Activated T-helper 1 cell treated with anti-CD3 and anti-CD28 coated beads, Interleukin-2, amount 50 U/mL, for 16 hours (primary cell): ENCODE measurements around the gene AAK1.
"Not testable (repeated sequence)": the region's sequence is repeated elsewhere in the genome, so short reads cannot be mapped to it uniquely, and the experiment has no call there.

Source experiments
- DNase-seq, 2 donors: peaks; one replicate each; pipeline ENCODE4 v3.0.0-alpha.2; 2020; ENCODE audit warnings: low read depth in 1 of 2, low spot score in 1 of 2

The AAK1 gene

DNA sequence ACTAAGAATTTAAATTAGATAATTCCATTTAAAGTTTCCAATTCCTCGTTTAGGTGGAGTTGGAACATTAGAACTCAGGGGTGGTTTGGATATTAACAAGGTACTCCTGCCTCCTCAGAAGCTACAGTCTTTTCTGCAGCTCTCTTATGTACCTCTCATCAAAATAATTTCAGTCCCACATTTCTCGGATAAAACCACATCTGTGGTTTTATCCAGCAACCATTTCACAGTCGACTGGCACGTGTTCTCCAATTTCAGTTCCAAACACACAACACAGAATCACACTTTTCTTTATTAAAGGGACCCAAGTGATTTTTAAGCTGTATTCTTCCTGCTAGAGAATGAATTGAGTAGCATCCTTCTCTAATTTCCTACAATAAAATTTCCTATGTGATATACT, 183.6 kb downstream of the AAK1 start:
- no peak for DNase-seq

DNA sequence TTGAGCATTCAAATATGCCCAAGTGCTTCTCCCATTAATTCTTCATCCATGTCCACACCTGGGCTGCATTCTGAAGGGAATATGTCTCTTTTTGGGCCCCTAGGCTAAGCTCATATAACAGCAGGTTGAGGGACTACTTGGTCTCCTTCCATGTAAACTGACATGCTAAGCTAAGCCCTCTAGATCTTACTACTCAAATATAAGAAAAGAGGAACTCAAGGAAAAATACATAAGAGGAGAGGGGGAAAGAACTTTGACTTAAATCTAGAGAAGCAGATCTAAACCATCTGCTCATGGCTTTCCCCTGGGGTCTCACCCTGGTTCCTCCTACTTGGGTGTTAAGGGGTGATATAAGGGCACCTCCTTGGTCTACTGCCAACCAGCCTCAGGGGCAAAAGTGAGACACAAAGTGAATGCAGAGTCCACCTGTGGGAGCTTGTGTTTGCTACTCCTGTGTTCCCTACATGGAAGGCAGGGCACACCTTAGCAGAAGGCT, 186.5 kb downstream of the AAK1 start:
- no peak for DNase-seq

DNA sequence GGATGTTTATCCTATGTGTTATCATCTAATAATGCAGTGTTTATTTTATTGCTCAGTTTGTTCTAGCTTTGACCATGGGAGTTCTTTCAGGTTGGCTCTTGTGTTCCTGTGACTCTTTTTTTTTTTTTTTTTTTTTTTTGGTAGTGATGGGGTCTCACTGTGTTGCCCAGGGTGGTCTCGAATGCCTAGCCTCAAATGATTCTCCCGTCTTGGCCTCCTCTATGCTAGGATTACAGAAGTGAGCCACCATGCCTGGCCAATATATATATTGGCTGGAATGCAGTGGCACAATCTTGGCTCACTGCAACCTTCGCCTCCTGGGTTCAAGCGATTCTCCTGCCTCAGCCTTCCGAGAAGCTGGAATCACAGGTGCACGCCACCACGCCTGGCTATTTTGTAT, 187.4 kb downstream of the AAK1 start:
- no peak for DNase-seq

DNA sequence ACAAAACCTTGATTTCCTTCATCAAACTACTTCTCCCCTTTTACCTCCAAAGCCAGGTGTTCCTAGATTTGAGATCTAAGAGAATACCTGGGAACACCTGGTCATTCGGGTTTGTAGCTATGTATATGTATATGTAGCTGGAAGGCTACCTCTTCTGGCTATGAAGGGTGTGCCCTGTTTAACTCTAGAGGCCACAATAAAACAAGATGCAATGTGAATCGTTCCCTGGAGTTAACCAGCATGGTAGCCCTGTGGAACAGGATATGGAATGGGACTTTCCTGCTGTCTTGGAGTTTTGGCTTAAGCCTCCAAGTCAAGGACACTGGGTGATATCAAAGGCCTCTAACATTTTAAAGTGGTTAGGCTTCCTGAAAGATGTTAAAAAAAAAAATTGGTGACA, 188.6 kb downstream of the AAK1 start:
- no peak for DNase-seq

DNA sequence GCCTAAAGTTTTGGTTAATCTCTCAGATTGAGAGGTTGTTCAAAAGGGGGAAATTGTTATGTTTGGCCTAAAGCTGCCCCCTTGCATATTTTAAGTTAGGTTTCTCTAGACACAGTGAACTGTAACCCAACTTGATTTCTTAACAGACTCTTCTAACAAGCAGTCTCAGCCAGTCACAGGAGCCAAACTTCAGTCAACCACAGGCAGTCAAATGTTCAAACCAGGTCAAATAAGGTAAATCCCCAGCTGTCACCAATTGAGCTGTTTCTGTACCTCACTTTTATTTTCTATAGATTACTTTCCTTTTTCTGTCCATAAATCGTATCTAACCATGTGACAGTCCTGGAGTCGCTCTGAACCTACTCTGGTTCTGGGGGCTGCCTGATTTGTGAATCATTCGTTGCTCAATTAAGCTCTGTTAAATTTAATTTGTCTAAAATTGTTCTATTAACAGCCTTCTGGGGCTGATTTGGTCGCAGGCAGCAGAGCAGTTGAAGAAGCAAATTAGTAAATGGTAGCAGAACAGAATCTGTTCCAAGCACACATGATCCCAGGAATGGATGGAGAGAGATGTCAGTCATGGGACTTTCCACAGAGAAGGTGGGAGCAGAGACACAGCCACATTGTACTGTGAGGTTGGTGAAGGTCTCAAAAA, 189.9 kb downstream of the AAK1 start:
- DNase-seq = no peak

DNA sequence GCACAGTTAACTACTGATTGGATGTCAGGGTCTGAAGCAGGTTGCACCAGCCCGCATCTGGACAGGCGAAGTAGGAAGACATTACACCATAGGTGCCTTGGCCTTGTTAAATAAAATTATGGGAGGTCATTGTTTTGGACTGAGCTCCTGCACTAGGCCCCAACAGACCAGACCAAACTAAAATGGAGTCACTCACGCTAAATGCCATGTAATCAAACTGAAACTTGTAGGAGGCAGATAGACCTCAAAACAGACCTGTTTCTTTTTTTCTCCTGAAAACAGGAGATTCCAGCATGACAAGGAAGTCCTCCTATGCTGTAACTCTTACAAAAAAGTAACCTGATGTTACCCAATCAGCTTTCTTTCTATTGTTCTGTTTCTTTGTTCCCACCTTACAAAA, 190.9 kb downstream of the AAK1 start:
- DNase-seq = no peak

DNA sequence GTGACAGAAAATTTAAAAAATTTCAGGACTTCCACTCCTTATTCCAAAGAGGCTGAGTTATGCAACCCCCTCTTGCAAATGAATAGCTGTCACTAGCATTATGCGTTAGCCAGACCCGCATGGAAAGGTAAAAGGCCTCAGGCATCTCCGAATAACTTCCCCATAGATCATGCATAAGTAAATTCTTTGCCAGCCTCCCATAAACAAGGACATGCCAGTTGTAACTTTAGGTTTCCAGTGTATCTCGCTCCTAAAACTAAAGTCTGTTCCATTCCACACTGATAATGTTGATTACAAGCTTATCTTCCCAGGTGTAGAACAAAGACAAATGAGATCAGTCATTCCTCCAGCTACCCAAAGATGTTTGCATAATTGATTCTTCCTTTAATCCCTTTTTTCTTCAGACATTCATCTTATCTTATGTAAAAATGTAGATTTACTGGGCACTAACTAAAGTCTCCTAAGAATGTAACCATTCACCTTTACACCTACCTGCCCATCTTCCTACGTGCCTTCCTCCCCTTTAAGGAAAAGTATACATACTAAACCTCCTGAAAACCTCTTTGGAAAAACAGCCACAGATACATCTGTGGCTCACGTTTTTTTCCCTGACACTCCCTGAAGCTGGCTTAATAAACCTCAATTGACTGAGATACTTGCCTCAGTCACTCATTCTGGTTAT, 192.7 kb downstream of the AAK1 start:
- no peak for DNase-seq

DNA sequence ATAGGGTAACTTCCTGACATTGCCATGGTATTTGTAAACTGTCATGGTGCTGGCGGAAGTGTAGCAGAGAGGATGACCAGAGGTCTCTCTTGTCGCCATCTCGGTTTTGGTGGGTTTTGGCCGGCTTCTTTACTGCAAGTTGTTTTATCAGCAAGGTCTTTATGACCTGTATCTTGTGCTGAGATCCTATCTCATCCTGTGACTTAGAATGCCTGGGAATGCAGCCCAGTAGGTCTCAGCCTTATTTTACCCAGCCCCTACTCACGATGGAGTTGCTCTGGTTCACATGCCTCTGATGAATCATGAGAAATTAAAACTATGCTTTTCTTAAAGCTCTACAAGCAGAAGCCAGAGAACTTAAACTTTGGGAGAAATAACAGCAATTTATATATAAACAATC, 193.6 kb downstream of the AAK1 start:
- DNase-seq = no peak

DNA sequence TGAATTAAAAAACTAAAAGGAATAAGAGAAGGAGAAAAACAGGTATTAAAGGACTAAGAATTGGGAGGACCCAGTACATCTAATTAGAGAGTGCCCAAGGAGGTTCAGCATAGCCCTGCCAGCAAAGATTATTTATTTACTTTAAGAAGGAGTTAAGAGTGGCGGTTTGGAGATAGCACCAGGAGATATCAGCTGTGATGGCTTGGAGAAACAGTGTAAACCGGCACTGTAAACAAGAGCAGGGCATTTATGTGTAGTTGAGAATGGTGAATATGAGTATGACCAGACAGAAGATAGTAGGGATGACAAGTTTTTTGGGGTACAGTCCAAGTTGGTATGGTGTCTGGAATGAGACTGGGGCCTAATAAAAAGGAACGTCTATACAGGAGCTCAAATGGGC, 199.9 kb downstream of the AAK1 start:
- DNase-seq = not testable (repeated sequence)

DNA sequence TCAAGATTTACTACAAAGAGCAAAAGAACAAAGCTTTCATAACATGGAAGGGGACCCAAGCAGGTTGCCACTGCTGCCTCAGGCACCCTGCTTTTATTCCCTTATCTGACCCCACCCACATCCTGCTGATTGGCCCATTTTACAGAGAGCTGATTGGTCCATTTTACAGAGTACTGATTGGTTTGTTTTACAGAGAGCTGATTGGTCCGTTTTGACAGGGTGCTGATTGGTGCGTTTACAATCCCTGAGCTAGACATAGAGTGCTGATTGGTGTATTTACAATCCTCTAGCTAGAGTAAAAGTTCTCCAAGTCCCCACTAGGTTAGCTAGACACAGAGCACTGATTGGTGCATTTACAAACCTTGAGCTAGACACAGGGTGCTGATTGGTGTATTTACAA, 204.0 kb downstream of the AAK1 start:
- DNase-seq = not testable (repeated sequence)

DNA sequence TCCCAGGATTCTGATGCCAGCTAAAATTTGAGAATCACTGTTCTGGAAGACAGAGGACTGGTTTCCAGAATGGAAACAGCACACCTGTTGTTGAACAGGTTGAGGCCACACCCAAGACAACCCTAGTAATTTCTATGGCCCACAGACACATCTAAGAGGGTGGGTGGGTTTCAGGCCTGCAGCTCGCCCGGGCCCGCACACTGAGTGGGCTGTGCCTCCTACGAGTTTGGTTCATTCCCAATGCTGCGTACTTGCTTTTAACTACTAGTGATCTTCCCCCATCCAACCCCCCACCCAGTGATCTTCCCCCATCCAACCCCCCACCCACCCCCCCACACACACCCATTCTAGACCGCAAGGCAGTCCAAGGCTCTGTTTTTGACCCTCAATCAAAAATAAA, 205.0 kb downstream of the AAK1 start:
- no peak for DNase-seq

DNA sequence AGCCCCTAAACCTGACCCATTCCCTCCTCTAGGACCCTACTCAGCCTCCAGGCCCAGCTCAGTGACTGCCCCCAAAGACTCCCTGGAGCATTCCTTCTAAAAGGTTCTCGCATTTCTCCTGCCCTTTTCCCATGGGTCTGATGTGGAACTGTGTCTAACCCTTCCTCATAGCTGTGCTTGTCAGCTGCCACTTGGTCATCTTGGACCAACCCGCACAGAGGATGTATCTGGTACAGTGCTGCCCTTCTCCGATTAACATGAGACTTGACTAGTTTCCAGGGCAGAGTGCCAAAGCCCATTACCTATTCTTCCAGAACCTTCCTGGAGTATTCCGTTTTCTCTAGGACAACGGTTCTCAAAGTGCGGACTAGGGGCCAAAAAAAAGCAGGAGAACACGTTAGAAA, 205.8 kb downstream of the AAK1 start:
- no peak for DNase-seq

DNA sequence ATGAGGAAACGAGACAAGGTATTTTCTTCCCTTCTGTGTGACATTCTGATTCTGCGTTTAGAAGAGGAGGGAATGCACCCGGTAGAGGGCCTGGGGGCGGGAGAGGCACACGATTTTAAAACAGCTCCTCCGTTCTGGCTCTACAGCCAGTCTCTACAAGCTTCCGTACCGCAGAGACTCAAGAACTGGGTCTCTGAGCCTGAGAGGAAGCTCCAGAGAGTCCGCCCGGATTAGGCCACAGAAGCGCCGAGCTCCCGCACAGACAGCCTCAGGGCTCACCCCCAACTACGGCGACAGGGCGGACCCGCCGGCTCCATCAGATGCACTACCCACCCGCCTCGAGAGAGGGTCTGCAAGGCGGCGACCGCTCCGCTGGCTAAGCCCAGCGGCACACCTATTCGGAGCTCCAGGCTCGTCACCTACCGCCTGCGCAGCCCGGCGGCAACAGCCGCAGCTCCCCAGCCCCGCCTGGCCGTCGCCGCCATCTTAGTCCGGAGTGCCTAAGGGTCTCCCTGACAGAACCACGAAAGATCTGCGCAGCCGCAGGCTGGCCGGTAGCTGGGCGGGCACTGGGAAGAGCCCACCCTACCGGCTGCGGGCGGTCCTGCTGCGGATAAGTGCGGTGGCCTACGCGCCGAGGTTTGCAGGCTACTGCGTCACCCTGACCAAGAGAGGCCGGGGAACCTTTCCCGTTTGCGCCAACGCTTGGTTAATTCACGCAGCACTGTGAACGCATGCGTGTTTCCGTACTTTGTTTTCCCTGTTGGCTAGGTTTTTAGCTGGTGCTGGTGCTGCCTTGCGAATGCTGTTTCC, 206.4 kb downstream of the AAK1 start, which contains the start of gene NFU1:
TSS of gene NFU1 (minus strand) at position 498 of the 813 bp plus-strand sequence. CDS start at position 485, 13 bp downstream.
- peak; percentile 62 to 79 for DNase-seq

DNA sequence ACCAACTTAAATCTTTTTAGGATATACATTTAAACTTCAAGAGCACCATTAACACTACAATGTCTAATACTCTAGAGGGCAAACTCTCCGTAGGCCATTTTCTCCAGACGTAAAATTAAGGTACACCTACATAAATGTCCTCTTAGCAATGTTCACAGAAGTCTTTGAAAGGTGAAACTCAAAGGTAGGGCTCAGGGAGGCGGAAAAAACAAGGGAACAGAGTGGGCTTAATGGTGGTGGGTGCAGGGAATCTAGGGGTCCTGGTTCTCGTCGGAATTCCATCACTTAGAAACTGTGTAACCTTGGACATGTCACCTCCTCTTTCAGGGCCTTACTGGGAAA, 207.0 kb downstream of the AAK1 start:
- no peak for DNase-seq

DNA sequence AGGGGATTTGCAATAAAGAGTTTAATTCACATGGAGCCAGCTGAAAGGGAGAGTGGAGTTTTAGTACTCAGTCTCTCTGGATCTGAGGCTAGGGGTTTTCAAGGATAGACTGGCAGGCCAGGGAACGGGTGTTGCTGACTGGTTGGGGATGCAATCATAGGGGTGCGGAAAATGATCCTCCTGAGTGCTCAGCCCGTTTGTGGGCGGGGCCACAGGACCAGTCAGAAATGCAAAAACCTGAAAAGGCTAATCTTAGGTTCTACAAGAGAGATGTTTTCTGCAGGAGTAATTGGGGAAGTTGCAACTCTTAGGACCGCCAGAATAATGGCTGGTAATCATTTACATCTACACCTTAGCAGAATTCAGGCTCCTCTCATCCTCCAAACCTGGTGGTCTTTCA, 208.8 kb downstream of the AAK1 start:
- no peak for DNase-seq

DNA sequence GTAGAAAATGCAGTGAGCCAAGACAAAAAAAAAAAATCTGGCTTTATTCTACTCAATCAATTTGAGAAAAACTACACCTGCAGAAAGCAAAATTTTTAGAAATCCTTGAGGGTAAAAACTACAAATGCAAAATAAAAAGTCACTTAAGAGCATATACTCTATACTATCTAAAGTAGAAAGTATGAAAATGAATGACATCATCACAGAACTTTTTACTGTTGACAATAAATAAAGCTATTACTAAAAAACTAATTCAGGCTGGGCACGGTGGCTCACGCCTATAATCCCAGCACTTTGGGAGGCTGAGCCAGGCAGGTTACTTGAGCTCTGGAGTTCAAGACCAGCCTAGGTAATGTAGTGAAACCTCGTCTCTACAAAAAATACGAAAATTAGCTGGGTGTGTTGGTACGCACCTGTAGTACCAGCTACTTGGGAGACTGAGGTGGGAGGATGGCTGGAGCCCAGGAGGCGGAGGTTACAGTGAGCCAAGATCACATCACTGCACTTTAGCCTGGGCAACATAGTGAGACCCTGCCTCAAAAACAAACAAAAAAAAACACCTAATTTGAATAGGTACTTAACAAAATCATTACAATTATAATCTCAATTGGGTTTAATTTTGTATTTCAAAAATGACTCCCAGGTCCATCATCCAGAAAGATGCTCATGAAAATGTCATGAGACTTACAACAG, 213.9 kb downstream of the AAK1 start:
- no peak for DNase-seq

DNA sequence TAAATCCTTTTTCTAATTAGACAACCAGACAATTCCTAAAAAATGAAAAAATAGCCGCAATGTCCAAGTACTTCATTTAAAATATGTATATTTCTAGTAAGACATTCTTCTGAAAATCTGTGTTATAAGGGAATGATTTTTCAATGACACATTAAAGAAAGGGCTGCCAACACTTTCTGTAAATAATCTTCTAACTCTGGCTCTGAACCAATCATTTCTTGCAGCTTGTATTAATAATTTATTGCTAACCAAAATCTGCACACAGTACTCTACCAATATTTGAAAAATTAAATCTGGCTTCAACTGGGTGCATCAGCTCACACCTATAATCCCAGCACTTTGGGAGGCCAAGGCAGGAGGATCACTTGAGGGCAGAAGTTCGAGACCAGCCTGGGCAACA, 214.6 kb downstream of the AAK1 start:
- no peak for DNase-seq

DNA sequence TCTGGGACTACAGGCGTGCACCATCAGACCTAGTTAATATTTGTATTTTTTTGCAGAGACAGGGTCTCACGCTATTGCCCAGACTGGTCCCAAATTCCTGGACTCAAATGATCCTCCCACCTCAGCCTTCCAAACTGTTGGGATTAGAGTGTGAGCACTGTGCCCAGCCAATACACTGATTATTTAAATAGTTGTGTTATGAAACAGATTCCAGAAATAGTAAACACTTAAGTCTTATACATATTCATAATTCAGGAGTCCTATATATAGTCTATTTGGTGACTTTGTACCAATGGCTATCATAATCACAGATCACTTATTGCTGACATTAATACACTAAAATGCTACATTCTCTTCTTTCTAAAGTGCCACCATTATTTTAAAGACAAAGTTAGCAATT, 219.1 kb downstream of the AAK1 start:
- DNase-seq = no peak

DNA sequence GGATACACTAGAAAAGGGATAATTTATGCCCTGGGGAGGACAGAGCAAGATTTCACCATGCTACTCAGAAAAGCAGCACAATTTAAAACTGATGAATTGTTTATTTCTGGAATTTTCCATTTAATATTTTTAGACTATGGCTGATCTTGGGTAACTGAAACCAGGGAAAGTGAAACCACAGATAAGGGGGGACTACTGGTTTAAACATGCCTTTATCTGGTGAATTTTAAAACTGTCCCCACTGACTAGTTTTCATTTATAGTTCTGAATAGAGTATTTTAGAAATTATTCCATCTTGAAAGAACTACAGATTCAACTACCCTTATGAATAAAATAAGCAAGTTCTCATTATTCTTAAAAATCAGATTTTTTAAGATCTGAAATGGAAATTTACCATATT, 221.3 kb downstream of the AAK1 start:
- DNase-seq = no peak

DNA sequence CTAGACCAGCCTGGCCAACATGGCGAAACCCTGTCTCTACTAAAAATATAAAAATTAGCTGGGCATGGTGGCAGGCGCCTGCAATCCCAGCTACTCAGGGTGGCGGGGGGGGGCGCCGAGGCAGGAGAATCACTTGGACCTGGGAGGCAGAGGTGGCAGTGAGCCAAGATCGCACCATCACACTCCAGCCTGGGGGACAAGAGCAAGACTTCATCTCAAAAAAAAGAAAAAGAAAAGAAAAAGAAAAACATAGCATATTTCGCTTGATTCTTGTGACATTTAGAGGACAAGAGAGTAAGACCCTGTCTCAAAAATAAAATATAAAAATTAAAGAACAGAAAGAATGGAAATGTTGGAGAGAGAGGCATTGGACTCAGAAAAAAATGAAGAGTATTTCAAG, 224.4 kb downstream of the AAK1 start:
- not testable (repeated sequence) for DNase-seq

DNA sequence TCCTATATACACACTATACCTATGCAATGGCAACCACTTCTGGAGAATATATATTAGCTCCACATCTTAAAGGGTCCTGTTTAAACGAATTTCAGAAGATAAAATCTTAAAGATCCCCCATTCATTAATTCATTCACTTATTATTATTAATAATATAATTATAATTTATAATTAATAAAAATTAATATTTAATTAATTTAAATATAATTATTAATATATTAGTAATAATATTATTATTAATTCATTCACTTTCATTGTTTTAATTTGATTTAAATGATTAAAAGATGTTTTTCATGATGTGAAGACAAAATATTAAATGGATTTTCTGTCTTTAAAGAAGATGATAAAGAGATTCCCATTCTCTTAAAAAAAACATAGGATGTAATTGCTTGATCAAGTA, 227.4 kb downstream of the AAK1 start:
- DNase-seq = no peak
